NCI-H2107 treated with DMSO at 0.1 percent for 48 hours (cell line): ENCODE data around the gene CREB5.

Experiments used
- DNase-seq: peaks from one replicate; lab custom pipeline; 2025; ENCODE audit not compliant: unreplicated experiment; lab: John Stamatoyannopoulos, UW

Gene CREB5

DNA sequence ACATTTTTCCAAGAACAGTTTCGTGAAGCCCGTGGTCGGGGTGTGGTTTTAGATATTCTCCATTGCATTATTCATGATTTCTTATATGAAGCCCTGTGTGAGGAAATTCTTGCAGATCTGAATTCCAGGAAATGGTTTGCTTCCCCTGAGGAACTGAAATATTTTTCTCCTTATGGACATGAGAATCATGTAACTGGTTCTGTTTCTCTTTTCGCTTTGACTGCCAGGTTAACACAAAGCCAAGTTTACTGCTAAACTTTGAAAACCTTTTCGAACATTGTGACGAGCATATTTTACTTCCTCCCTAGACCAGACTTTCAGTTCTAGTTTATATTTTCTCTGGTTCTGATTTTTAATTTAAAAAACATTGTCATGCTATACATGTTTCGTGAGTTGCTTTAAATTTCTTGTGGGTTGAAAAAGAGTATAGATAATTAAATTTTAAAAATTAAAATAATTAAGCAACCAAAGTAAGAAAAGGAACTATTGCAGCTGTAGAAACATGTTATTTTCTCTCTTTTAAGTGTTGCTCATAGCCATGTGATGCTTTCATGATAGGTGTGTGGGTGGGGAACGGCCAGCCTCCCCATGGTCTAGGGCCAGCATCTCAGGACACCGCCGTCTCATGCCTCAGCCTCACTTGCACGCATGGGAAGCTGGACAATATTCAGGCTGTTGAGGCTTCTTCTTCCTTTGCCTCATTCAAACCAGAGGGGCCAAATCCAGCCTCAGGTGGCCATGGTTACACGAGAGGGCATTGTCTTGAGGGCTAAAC is 97.1 kb downstream of the CREB5 start:
- DNase-seq = no peak

DNA sequence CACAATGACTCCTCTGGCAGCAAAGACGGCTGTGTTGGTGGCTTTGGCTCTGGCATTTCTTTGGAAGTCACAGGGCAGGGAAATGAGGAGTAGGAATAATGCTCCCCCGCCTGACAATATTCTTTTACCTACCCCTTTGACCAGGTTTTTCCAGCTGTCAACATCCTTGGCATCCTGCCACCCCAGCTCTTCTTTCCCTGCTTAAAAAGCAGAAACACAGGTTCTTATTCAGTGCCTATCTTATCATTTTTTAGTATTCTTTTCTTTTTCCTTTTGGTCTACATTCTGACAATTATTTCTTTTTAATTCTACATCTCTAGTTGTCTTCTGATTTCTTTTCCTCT is 97.7 kb downstream of the CREB5 start:
- DNase-seq = no peak

DNA sequence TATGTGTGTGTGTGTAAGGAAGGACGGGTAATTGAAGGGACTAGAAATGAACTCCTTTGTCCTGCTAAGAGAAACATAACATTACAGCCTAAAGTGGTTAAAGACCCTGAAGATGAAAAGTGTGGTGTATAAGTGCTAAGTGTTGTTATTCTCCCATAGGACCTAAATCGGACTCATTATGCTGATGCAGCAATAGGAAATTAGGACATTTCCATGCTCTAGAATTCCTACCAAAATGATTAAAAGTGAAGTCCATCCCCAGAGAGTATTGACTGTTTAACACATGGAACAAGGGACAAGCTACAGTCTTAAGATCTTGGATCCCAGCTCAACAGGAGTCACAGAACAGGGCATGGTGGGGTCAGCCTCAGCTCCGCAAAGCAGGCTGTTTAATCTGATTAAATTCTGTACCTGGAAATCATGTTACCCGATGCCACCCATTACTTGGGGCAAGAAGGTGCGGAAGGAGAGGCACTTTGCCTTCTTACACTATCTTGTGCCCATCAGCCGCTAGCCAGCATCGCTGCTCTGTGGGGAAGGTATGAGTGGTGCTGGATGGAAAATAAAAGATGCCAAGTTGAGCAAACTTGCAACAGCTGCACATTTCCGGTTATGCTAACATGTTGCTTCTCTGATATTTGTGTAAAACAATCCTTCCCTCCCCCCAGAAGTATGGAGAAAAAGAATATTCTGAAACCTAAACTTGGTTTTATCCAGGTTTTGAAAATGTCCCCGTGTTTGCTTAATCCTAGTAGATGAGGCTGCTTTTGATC is 100.5 kb downstream of the CREB5 start:
- DNase-seq = no peak

DNA sequence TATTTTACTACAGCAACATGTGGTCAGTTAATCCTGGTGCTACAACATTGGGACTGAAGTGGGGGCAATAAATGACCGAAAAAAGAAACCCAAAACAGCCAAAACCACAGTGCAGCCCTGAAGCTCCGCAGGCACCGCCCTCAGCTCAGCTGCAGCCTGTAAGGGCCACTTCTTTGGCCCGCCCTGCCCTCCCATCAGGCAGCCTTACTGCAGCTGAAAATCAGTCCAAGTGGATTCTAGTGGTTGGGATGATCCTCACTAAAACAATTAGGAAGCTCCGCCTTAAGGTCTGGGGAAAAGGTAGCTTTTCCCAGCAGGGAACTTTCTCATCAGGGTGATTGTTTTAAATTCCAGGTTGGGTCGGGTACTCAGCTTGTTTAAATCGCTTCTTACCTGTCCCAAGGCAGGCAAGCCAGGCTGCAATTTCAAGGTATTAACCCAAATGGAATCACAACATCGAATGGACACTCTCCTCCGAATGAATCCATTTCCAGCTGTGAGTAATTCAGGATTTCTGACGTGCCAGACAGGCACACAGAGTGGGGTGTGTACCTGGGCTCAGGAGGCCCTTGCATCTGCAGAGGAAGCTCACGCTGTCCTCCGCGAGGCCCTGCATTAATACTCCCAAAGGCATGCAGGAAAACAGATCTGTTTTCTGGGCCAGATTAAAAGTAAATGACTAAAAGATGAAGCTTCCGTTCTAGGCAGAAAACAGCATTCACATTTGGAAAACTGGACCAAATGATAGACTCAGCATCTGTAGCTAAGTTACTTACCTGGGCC is 104.3 kb downstream of the CREB5 start:
- no peak for DNase-seq

DNA sequence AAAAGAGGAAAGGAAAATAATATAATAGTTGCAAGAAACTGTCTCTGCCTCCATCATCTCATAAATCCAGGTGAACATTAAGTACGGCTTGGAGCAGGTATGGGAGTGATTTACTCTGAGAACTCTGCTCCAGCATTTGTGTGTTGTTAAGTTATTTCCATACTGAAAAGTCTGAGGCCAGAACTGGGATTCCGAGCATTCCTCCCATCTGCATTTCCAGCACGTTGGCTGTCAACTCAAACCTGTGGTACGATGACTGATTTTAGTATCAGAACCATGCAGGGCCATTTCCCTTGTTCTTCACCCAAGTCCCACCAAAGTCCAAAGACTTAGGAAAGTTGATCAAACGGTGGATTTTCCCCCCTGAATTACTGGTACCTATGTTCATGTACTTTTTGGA is 104.9 kb downstream of the CREB5 start:
- DNase-seq = no peak

DNA sequence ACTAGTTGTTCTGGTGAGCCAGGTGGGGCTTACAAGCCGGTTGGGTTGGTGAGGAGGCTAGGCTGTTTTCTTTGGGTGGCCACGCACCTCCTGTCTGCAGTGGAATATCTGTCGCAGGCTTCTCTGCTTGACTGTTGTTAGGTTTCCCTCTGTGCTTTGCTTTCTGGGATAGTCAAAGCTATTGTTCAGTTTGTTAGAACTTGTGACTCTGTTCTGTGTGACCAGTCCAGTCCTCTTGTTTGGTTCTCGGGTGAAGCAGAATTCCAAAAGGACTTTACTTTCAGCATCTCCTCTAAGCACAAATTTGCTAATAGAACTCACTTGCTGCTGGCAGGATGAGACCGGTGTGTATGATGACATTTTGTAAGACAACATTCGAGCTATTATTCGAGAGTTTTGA is 105.3 kb downstream of the CREB5 start:
- no peak for DNase-seq

DNA sequence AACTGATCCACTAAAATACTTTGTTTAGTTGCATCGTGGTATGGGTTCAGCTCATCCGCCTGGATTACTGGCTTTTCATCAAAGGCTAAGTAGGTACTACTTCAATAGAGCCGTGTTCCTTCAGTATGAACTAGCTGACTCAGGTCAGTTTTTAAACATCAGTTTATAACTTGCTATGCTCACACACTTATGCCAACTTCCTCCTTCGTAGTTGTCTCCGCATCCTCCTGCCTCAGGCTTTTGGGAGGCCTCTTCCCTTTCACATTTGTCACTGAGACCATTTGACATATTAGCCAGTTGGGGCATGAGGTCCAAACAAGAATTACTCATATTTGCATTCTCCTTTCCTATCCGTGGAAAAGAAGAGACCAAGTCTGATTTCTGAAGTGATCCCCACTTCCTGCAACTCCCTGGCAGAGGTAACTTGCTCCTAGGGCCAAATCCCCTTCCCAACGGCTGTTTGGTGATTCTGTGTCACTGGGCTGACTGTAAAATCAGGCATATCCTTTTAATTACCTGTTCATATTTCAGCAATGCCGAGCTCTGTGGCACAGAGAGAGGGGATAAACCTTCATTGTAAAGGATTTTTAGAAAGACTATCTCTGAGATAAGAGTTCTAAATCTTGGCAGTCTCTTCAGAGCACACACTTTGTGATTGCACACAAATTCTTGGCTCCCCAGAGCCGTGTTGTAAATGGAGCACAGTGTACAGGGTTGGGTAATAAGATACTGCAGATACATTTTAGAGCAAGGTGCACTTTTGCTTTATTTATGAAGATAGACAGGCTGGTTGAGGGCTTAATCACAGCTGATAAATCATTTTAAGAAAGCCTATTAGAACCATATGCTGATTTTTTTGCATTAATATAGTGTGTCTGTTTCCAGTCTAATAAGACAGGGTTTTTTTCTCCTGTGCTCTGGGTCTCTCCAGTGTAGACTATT is 108.0 kb downstream of the CREB5 start:
- DNase-seq = no peak

DNA sequence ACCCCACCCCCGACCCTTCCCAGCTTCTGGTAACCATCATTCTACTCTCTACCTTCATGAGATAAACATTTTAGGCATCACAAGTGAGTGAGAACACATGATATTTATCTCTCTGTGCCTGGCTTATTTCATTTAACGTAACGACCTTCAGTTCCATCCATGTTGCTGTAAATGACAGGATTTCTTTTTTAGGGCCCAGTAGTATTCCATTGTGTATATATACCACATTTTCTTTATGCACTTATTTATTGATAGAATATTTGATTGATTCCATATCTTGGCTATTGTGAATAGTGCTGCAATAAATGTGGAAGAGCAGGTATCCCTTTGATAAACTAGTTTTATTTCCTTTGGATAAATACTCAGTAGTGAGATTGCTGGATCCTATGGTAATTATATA is 112.7 kb downstream of the CREB5 start:
- DNase-seq = no peak

DNA sequence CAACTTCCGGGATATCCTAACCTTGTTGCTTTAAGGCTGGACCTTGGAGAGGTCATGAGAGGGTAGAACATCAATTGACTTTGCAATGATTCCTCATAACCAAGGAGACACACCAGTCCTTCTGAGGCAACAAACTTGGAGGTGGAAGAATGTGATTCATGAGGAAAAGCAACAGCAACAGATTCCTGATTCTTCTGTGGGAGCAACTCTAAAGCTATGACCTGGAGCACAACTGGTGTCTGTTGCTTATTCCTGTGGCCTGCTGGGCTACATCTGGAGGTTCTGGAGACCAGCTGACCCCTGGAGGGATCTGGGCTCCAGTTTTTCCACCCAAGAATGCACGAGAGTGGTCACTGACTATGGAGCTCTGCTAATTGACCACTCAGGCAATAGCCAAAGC is 116.6 kb downstream of the CREB5 start:
- no peak for DNase-seq

DNA sequence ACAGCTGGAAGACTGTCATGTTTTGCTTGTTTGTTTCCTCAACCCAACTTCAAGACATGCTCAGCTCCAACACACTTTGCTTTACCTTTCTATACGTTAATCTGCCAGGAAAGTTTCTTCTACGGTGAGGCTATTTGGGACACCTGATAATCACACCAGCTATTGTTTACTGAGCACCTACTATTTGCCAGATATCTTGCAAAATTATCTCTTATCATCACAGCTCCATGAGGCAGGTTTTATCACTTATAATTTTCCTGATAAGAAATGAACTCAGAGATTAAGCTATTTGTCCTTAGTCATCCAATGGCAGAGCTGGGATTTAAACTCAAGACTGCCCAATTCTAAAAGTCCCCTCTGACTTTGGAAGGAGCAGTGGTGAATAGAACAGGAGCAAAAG is 117.4 kb downstream of the CREB5 start:
- DNase-seq = no peak

DNA sequence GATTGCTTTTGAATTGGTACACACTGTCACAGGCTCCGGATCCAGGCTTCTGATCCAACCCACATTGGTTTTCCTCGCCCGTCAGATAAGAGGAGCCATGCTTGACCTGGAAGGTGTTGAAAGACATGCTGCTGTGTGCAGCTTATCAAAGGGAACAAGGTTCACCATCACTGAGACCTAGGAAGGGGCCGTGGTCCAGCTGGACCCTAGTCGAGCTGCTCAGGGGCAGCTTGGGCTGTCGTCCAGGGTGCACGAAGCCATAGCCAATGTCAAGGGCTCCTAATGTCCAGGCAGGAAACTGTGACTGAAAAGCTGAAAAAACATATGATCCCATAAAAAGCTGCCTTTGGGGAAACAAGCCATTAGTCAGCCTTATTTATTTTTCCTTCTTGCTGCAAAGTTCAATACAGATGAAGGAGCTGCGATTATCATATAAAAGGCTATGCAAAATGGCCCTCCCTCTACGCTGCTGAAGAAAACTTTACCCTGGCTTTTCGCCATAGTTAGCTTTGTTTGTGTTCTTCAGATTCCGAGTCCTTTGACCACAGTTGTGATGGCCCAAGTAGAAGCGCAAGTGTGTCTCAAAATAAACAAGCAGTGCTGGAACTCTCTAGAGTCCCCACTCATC is 118.0 kb downstream of the CREB5 start:
- DNase-seq = no peak

DNA sequence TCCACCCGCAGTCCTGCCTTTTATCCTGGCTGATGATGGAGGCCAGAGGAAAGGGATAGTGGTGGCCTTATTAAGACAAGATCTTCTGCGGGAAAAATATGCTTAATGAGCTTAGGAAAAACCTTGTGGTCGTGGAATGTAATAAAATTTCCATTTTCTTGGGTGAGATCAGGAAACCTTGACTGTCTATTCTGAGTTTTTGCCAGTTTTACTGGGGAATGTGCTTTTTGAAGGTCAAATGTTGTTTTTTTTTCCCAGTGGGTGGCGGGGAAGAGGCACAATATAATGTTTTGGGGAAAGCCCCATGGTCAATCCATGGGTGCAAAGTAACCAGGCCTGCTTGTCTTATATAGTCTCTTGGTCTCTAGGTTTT is 118.5 kb downstream of the CREB5 start:
- no peak for DNase-seq

DNA sequence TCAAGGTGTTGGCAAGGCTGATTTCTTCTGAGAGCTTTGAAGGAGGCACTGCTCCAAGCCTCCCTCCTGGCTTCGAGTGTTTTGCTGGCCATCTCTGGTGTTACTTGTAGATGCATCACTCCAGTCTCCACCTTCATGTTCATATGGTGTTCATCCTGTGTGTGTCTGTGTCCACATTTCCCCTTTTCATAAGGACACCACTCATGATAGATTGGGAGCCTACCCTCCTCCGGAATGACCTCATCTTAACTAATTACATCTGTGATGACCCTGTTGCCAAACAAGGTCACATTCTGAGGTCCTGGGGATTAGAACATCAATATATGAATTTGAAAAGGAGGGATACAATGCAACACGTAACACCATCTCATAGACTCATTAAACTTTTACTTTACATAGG is 119.0 kb downstream of the CREB5 start:
- DNase-seq = no peak

DNA sequence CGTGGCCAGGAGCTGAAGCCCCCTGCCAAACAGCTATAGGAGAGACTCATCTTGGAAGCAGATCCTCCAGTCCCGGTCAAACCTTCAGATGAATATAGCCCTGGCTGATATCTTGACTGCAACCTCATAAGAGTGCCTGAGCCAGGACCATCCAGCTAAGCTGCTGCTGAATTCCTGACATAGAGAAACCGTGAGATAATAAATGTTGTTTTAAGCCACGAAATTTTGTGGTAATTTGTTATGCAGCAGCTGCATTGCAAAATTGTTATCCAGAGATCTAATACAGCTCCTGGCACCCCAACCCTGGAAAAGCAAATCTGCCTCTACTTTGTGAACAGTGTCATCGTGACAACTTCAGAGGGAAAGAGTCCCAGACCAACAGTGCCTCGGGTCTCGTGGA is 119.9 kb downstream of the CREB5 start:
- DNase-seq = no peak

DNA sequence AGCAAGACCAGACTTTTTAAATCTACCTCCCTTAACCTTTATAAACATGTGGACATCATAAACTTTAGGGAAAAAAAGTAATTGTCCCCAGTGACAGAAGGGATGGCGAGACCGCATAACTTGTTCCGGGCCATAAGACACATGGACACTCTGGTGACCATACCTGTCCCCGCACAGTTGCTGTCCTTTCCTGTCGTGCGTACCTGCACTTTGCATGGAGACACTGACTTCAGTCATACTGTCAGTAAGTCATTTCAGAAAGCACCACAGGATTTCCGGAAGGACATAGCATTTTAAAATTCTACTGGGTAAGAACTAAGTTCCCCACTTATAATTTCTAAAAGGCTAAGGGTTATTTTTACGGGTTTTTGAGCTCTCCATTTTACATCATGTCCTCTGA is 120.9 kb downstream of the CREB5 start:
- no peak for DNase-seq

DNA sequence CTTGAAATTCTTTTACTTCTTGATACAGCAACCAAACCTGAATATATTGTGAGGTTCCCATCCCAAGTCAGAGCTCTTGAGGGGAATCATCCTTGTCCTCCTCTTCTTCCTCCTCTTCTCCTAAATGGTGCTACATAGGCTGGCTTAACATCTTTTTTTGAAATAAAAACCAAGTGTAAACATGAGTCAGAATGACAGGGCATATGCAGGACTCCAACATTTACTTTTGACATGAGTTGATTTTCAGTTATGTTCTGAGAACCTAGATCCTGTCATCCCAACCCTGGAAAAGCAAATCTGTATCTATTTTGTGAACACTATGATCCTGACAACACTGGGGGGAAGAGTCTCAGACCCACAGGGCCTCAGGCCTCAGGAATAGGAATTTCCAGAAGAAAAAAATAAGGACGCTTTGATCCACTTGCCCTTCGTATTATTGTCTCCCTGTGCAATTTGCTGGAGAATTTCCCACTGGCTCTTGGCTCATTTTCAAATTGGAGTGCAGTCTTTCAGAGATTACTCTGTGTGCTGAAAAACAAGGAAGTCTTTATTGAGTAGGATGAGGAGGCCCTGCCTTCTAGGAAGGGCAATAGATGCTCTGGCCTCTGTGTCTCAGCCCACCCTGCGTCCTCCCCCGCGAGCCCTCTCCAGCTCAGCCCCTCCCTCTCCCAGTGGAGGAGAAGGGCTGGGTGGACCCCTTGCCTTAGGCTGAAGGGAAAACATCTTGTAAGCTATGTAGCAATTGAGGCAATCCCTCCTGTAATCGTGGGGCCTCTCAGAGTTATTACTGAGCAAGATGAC is 121.6 kb downstream of the CREB5 start:
- no peak for DNase-seq

DNA sequence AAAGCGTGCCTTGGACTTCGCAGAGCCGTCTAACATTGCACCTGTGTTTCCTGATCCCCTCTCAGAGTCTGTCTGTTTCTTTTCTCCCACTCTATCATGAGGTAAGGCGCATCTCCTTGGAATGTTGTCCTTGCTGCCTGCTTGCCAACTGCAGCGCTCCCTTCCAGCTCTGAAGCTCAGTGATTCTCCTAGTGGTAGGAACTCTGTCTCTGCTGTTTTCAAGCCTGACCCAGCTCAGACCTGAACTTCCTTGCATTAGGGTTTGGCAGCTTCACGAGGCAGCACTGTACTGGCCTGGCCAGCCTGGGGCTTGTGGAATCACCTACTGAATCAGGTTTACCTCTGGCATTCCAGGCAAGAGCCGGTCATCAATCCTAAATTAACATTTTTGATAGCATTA is 123.9 kb downstream of the CREB5 start:
- no peak for DNase-seq

DNA sequence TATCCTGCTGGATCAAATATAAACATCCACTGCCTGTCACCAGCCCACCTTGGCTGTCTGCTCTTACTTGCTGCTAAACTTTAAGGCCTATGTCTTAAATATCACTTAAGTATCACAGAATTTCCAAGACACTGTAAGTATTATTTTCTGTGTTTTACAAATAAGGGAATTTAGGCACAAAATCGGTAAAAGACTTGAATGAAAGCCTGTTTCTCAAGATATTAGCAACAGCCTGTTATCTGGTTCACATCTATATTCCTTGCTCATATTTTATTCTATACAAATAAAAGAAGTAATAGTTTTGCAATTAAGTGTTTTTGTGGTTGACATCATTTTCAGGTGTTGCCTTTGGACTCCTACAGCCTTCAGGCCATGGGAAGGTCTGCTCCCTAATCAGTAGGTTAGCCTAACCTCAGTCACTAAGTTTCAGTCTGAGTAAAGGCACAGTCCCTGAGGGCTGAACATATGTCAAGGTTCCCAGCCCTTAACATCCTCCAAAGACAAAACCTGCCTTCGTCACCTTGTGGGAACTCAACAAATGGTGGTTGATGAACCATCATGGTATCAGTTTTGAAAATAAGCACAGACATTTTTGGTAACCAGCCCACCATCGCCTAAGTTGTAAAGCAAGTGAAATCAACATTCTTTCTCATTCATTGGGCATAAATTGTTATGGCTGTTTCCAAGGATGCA is 127.1 kb downstream of the CREB5 start:
- no peak for DNase-seq

DNA sequence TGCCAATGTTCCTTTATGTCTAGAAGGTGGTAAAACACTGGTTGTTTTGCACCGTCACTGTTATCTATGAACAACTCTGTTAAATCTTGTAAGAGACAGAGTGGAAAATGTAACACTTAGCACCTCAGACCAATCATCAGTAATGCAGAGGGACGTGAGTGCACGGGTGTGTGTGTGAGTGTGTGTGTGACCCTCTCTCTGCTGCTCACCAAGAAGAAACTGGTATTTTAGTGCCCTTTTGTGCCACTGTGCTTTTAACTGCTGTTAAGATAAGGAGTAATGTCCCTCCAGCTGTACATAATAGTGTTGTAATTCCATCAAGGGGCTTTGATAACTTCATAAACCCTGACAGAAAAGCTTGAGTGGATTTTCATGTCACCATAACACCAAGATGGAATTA is 130.1 kb downstream of the CREB5 start:
- no peak for DNase-seq
